Measurements from ENCODE around the gene RTKN. TPM values are rescaled to one million over a fixed set of nuclear protein-coding genes. Genes with fewer than 3 reads are reported as not detected.
"Not testable (repeated sequence)": the region's sequence is repeated elsewhere in the genome, so short reads cannot be mapped to it uniquely, and the experiment has no call there.

The RTKN gene
- total RNA-seq, 1 donor from 2014 or later: 20.4 TPM

DNA sequence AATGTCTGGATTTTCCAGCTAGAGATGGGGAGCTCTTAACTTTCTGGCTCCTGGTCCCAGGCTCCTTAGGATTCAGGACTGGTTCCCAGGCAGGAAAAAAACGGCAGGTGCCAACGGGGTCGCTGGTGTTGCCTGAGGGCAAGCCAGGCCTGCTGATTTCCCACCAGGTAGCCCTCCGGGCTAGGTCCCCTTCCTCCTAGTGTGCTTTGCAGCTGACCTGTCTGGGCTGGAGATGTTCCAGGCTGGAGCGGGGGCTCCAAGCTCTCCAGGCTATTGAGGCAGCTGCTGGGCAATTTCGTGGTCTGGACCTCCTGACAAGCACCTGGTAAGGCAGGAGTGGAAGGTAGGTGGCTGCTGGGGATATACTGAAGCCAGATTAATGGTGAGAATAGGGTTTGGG, 32.7 kb upstream of the RTKN start:
- DNase-seq (ENCODE audit: low spot score): no peak
- Mint-ChIP-seq H3K9me3 (ENCODE audit: low read depth) (no peaks in the 10 kb centered on the region), H3K27me3 (ENCODE audit: low read depth) (no peaks in the 10 kb centered on the region), H3K4me1 (ENCODE audit: low read depth) (peaks cover 25% of the 10 kb centered on the region), H3K36me3 (ENCODE audit: low read depth) (peaks cover 15% of the 10 kb centered on the region), H3K4me3 (ENCODE audit: unreplicated experiment) (no peak overlapping the region), H3K27ac (ENCODE audit: unreplicated experiment) (peak overlapping the region; percentile 55)
- TF ChIP-seq, protein P1, sequence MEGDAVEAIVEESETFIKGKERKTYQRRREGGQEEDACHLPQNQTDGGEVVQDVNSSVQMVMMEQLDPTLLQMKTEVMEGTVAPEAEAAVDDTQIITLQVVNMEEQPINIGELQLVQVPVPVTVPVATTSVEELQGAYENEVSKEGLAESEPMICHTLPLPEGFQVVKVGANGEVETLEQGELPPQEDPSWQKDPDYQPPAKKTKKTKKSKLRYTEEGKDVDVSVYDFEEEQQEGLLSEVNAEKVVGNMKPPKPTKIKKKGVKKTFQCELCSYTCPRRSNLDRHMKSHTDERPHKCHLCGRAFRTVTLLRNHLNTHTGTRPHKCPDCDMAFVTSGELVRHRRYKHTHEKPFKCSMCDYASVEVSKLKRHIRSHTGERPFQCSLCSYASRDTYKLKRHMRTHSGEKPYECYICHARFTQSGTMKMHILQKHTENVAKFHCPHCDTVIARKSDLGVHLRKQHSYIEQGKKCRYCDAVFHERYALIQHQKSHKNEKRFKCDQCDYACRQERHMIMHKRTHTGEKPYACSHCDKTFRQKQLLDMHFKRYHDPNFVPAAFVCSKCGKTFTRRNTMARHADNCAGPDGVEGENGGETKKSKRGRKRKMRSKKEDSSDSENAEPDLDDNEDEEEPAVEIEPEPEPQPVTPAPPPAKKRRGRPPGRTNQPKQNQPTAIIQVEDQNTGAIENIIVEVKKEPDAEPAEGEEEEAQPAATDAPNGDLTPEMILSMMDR (IDR thresholded peaks at IDR 0.05): no peak

DNA sequence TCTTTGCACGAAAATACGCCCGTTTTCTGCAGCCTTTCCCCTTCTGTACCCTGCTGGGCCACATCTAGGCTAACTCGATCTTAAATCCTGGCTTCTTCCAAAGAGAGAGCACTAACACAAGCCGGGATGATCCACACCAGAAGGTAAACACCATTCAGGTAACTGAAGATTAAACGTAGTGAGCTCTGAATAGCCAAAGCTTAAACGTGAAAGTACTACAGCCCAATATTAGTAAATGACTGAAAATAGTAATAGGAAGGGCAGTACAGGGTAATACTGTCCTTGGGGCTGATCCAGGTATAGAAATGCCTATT, 31.2 kb upstream of the RTKN start:
- Mint-ChIP-seq H3K4me3 (ENCODE audit: unreplicated experiment) (peak overlapping the region; percentile 85), H3K27ac (ENCODE audit: unreplicated experiment) (peak overlapping the region; percentile 97), H3K27me3 (ENCODE audit: low read depth) (no peaks in the 10 kb centered on the region), H3K9me3 (ENCODE audit: low read depth) (no peaks in the 10 kb centered on the region), H3K36me3 (ENCODE audit: low read depth) (peaks cover 12% of the 10 kb centered on the region), H3K4me1 (ENCODE audit: low read depth) (peaks cover 25% of the 10 kb centered on the region)
- TF ChIP-seq, protein P1 (IDR thresholded peaks at IDR 0.05): no peak
- no peak for DNase-seq (ENCODE audit: low spot score)

DNA sequence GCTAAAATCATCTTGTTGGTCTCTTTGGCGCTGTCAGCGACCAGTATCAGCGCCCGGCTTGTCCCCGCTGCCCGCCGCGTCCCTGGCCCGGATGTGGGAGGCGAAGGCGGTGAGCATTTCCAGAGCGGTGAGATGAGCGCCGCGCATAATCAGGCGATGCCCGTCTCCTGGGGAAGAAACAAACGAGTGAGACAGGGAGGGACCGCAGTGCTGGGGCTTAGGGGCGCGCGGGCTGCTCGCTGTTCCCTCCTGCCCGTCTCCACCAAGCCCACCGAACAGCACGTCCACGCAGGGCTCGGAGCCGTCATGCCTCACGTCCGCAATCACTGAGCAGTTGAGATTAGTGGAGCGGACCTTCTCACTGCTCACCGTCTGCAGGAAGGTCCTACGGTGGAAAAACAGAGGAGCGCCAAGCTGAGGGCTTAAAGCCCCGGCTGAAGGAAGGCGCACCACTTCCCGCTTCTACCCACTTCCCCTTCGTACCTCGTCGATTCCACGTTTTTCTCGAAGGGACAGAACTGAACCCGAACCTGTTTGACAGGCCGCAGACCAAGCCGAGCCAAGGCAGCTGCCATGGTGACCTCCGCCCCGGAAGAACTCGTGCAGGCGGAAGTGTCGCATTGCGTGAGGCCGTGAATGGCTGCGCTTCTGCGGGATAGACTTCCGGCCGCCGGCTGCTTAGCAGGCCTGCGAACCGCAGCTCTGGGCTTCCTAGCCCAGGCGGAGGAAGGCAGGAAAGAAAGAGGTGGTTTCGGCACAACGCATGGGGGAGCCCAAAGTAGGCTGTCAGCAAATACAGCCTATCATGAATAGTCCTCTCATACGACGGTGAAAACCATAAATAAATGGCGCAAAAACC, 30.6 kb upstream of the RTKN start, which contains the start of gene MRPL53:
TSS of gene MRPL53 (minus strand) at position 595 of the 859 bp plus-strand sequence. CDS start at position 575, 20 bp downstream.
- TF ChIP-seq, protein P1 (IDR thresholded peaks at IDR 0.05): no peak
- Mint-ChIP-seq H3K4me3 (ENCODE audit: unreplicated experiment) (peak within 1 kb of the TSS; percentile 85), H3K9me3 (ENCODE audit: low read depth) (no peaks in the 10 kb centered on the region)

DNA sequence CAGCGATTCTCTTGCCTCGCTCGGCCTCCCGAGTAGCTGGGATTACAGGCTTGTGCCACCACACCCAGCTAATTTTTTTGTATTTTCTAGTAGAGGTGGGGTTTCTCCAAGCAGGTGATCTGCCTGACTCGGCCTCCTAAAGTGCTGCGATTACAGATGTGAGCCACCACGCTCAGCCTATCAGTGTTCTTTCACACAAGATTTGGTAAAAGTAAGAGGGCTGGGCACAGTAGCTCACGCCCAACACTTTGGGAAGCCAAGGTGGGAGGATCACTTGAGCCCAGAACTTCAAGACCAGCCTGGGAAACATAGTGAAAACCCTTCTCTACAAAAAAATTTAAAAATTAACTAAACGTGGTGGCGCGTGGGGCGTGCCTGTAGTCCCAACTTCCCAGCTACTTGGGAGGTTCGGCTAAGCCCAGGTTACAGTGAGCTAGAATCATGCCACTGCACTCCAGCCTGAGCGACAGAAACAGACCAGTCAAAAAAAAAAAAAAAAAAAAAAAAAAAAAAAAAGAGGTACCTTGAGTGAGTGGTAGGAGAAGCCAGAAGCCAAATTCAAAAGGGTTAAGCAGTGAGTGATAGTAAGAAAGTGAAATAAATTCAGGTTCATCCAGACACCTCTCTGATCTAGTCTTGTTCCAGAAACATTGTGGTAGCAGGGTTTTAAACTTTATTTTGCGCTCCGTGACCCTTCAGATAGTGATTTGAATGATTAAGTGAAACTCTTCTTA, 29.8 kb upstream of the RTKN start:
- Mint-ChIP-seq H3K27ac (ENCODE audit: unreplicated experiment) (peak overlapping the region; percentile 97), H3K4me1 (ENCODE audit: low read depth) (peaks cover 25% of the 10 kb centered on the region), H3K4me3 (ENCODE audit: unreplicated experiment) (peak overlapping the region; percentile 85), H3K9me3 (ENCODE audit: low read depth) (no peaks in the 10 kb centered on the region), H3K36me3 (ENCODE audit: low read depth) (peaks cover 8% of the 10 kb centered on the region), H3K27me3 (ENCODE audit: low read depth) (no peaks in the 10 kb centered on the region)
- DNase-seq (ENCODE audit: low spot score): no peak
- TF ChIP-seq, protein P1 (IDR thresholded peaks at IDR 0.05): no peak

More for the DNA sequence above, 30.6 kb upstream of the RTKN start, which contains the start of gene MRPL53:
- DNase-seq (ENCODE audit: low spot score): peak; percentile 97
- H3K4me1 Mint-ChIP-seq (ENCODE audit: low read depth): peaks cover 25% of the 10 kb centered on the region
- H3K27ac Mint-ChIP-seq (ENCODE audit: unreplicated experiment): peak within 1 kb of the TSS; percentile 97
- H3K36me3 Mint-ChIP-seq (ENCODE audit: low read depth): peaks cover 9% of the 10 kb centered on the region
- no peaks in the 10 kb centered on the region for H3K27me3 Mint-ChIP-seq (ENCODE audit: low read depth)

DNA sequence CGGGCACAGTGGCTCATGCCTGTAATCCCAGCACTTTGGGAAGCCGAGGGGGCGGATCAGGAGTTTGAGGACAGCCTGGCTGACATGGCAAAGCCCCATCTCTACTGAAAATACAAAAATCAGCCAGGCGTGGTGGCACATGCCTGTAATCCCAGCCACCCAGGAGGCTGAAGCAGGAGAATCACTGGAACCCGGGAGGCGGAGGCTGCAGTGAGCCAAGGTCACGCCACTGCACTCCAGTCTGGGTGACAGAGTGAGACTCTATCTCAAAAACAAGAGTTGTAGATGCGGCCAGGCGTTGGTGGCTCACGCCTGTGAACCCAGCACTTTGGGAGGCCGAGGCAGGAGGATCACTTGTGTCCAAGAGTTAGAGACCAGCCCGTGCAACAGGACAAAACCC, 29.0 kb upstream of the RTKN start:
- H3K27ac Mint-ChIP-seq (ENCODE audit: unreplicated experiment); DNase-seq (ENCODE audit: low spot score); H3K36me3 Mint-ChIP-seq (ENCODE audit: low read depth); H3K9me3 Mint-ChIP-seq (ENCODE audit: low read depth); H3K27me3 Mint-ChIP-seq (ENCODE audit: low read depth); H3K4me3 Mint-ChIP-seq (ENCODE audit: unreplicated experiment): not testable (repeated sequence)
- H3K4me1 Mint-ChIP-seq (ENCODE audit: low read depth): peaks cover 29% of the 10 kb centered on the region
